ENCODE data around the gene INPP5A.

INPP5A gene

GRCh38 chr10:132829403-132829802 lies 291.8 kb downstream of the INPP5A start:
- DNase-seq (ENCODE audit: low spot score in 2 of 2) (no peak), ATAC-seq (ENCODE audit: low read depth) (no peak)
- no peaks in the 10 kb centered on the region for H3K4me1 Mint-ChIP-seq
- no peaks in the 10 kb centered on the region for H3K9me3 Mint-ChIP-seq
- no peaks in the 10 kb centered on the region for H3K27me3 Mint-ChIP-seq
- no peak overlapping the region for H3K4me3 Mint-ChIP-seq
- no peak overlapping the region for H3K27ac Mint-ChIP-seq
- no peaks in the 10 kb centered on the region for H3K36me3 Mint-ChIP-seq

DNA sequence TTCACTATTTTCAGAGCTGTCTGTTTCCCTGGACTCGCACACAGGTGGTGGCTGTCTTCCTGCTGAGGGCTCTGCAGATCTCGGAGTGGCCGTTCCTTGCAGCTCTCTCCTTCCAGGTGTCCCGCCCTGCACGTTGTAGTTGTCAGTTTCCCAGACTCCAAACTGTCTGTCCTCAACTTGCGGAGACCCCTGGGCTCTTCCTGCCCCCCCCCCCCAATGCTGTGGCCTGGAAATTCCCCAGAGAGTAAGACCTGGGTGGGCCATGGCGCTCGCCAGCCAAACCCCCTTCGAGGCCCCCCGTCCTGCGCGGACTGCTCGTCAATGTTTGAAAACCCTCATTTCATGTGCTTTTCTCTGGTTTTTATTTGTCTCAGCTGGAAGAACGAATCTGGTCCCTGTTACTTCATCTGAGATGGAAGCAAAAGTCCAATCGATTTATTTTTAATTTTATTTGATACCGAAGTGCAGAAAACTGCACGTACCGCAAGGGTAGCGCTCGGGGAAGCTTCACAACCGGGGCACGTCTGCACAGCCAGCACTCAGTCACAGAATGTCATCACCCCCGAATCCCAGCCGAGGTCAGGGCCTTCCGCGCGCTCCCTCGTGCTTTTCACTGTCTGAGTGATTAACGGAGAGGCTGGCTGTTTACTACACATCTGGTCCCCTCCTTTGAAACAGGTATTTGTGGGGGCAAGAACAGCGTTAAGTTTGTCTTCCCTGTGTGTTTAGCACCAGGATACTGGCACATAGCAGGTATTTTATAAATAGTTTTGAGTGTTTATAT lies 294.8 kb downstream of the INPP5A start:
- no peak overlapping the region for H3K27ac Mint-ChIP-seq
- H3K9me3 Mint-ChIP-seq, result no peaks in the 10 kb centered on the region
- no peak overlapping the region for H3K4me3 Mint-ChIP-seq
- DNase-seq (ENCODE audit: low spot score in 2 of 2), result no peak
- no peaks in the 10 kb centered on the region for H3K36me3 Mint-ChIP-seq
- ATAC-seq (ENCODE audit: low read depth), result no peak
- peaks cover 2% of the 10 kb centered on the region for H3K4me1 Mint-ChIP-seq
- H3K27me3 Mint-ChIP-seq, result no peaks in the 10 kb centered on the region
